ENCODE results near the gene BAD. TPM values are rescaled to one million over a fixed set of nuclear protein-coding genes. Genes with fewer than 3 reads are reported as not detected.
"Not testable (repeated sequence)": the region's sequence is repeated elsewhere in the genome, so short reads cannot be mapped to it uniquely, and the experiment has no call there.

BAD gene
- total RNA-seq, 4 donors from 2014 or later: 27.8 to 88.0 (median 76.3) TPM

DNA sequence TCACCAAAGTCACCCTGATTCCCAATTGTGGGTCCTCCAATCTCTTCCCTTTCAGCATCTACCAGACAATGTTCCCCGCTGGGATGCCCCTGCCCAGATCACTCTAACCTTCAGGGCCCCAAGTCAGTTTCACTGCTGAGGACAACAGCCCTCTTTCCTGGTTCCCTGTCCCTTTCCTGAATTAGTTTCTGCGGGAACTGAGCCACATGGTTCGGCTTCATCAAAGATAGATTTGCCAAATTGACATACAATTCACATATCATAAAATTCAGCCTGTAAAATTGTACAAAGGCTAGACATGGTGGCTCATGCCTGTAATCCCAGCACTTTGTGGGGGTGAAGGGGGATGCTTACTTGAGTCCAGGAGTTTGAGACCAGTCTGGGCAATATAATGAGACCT, 43.5 kb upstream of the BAD start:
- TF ChIP-seq, protein P1, sequence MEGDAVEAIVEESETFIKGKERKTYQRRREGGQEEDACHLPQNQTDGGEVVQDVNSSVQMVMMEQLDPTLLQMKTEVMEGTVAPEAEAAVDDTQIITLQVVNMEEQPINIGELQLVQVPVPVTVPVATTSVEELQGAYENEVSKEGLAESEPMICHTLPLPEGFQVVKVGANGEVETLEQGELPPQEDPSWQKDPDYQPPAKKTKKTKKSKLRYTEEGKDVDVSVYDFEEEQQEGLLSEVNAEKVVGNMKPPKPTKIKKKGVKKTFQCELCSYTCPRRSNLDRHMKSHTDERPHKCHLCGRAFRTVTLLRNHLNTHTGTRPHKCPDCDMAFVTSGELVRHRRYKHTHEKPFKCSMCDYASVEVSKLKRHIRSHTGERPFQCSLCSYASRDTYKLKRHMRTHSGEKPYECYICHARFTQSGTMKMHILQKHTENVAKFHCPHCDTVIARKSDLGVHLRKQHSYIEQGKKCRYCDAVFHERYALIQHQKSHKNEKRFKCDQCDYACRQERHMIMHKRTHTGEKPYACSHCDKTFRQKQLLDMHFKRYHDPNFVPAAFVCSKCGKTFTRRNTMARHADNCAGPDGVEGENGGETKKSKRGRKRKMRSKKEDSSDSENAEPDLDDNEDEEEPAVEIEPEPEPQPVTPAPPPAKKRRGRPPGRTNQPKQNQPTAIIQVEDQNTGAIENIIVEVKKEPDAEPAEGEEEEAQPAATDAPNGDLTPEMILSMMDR (IDR thresholded peaks at IDR 0.05 in 4 of 5, conservative IDR thresholded peaks at IDR 0.05 in 1 of 5): no peak
- TF ChIP-seq POLR2A (IDR thresholded peaks at IDR 0.05): no peak
- Histone ChIP-seq H3K4me3 (no peak overlapping the region), H3K4me1 (peaks cover 0 to 8% of the 10 kb centered on the region in 2 donors), H3K36me3 (no peaks in the 10 kb centered on the region), H3K27me3 (no peaks in the 10 kb centered on the region), H3K27ac (no peak overlapping the region), H3K9me3 (no peaks in the 10 kb centered on the region)
- DNase-seq (no peak), ATAC-seq (no peak)
- intact Hi-C loops (cut with DNase I; ENCODE audit: low total_unique reads) (no loop called here), in situ Hi-C loops (cut with MboI; ENCODE audit: low sequenced_read_pairs in 4 of 4) (no loop called here)

DNA sequence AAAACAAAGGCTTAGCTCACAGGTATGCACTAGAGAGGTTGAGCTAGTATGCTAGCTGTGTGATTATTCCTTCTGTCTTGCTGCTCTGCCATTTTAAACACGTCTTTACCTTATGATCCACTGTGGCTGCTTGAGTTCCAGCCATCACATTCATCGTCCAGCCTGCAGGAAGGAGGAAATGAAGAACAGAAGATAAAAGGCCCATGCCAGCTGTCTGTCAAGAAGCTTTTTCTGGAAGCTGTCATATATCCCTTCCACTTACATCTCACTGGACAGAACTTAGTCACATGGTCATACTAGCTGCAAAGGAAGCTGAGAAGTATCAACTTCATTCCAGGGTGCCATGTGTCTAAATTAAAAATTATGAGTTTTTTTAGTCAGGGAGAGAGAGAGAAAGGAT, 42.9 kb upstream of the BAD start:
- intact Hi-C loops (cut with DNase I; ENCODE audit: low total_unique reads) (no loop called here), in situ Hi-C loops (cut with MboI; ENCODE audit: low sequenced_read_pairs in 4 of 4) (no loop called here)
- TF ChIP-seq, protein P1 (IDR thresholded peaks at IDR 0.05 in 4 of 5, conservative IDR thresholded peaks at IDR 0.05 in 1 of 5): no peak
- no peak for TF ChIP-seq POLR2A (IDR thresholded peaks at IDR 0.05)
- Histone ChIP-seq H3K9me3 (no peaks in the 10 kb centered on the region), H3K4me3 (no peak overlapping the region), H3K27ac (no peak overlapping the region), H3K4me1 (peaks cover 0 to 8% of the 10 kb centered on the region in 2 donors), H3K36me3 (no peaks in the 10 kb centered on the region), H3K27me3 (no peaks in the 10 kb centered on the region)
- no peak for ATAC-seq
- DNase-seq: no peak

DNA sequence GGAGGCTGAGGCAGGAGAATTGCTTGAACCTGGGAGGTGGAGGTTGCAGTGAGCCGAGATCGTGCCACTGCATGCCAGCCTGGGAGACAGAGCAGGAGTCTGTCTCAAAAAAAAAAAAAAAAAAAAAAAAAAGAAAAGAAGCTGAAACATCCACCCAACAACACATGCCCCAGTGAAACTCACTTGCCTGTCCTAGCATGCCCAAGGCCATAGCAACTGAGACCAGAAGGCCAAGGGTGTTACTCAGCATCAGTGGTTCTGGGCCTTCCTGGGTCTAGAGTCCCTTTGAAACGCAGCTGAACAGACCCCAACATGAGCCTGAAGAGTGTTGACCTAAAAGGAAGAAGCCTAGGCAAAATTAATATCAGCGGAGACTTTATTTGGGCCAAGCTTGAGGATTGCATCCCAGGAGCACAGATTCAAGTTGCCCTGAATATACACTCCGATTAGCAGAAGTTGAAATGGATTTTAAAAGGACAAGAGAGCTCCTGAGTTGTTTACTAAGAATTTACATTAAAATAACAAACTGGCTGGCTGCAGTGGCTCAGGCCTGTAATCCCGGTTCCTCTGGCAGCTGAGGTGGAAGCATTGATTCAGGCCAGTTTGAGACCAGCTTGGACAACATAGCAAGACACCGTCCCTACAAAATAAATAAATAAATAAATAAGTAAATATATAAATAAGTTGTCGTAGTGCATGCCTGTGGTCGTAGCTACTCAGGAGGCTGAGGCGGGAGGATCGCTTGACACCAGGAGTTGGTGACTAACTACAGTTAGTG, 40.4 kb upstream of the BAD start:
- no peak overlapping the region for H3K27ac ChIP-seq
- DNase-seq (no peak), ATAC-seq (no peak)
- H3K27me3 ChIP-seq: no peaks in the 10 kb centered on the region
- H3K4me1 ChIP-seq: peaks cover 0 to 8% of the 10 kb centered on the region in 2 donors
- H3K36me3 ChIP-seq: peaks cover 0 to 16% of the 10 kb centered on the region in 2 donors
- intact Hi-C loops (cut with DNase I; ENCODE audit: low total_unique reads): no loop called here
- no peak overlapping the region for H3K4me3 ChIP-seq
- in situ Hi-C loops (cut with MboI; ENCODE audit: low sequenced_read_pairs in 4 of 4): no loop called here
- TF ChIP-seq, protein P1 (IDR thresholded peaks at IDR 0.05 in 4 of 5, conservative IDR thresholded peaks at IDR 0.05 in 1 of 5): no peak
- TF ChIP-seq POLR2A (IDR thresholded peaks at IDR 0.05): no peak
- H3K9me3 ChIP-seq: no peaks in the 10 kb centered on the region

DNA sequence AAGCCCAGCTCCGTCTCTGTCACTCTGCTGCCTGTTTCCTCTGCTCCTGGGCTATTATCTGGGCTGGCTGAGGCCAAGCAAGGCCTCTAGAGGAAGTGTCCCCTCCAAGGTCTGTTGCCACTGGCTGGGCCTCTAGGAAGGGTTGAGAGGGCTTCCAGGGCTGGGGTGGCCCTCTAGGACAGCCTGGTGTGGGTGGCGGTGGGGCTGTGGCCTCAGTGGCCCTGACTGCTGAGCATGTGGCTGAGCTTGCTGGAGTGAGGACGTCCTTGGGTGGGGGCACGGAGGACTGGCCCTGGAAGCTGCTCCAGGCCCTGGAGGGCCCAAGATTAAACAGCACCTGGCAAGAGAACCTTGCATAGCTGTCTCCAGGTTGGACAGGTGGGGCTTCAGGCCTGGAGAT, 39.5 kb upstream of the BAD start:
- ATAC-seq; DNase-seq; H3K4me3 ChIP-seq; H3K27me3 ChIP-seq; in situ Hi-C loops (cut with MboI; ENCODE audit: low sequenced_read_pairs in 4 of 4); intact Hi-C loops (cut with DNase I; ENCODE audit: low total_unique reads); H3K4me1 ChIP-seq; H3K27ac ChIP-seq; H3K9me3 ChIP-seq: not testable (repeated sequence)
- H3K36me3 ChIP-seq: peaks cover 0 to 17% of the 10 kb centered on the region in 2 donors

DNA sequence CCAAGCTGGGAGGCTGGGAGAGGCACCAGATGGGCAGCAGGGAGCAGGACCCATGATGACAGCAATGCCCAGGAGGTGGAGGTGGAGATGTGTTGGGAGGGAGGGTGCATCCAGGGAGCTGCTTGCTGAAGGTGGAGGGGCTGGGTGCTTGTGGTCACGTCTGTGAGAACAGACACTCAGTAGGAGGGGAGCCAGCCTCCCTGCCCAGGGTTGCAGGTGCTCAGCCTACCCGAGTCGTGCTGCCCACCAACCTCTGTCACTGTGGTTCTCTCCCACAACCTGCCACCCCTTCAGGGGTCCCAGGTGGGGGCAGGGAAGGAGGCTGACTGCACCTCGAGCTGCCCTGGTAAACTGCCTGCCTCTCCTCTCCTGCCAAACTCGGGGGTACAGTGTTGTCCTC, 38.9 kb upstream of the BAD start:
- DNase-seq (no peak), ATAC-seq (no peak)
- peaks cover 0 to 17% of the 10 kb centered on the region in 2 donors for H3K36me3 ChIP-seq
- TF ChIP-seq POLR2A (IDR thresholded peaks at IDR 0.05): no peak
- TF ChIP-seq, protein P1 (IDR thresholded peaks at IDR 0.05 in 4 of 5, conservative IDR thresholded peaks at IDR 0.05 in 1 of 5): no peak
- no peaks in the 10 kb centered on the region for H3K9me3 ChIP-seq
- no peak overlapping the region for H3K4me3 ChIP-seq
- H3K27me3 ChIP-seq: no peaks in the 10 kb centered on the region
- no peak overlapping the region for H3K27ac ChIP-seq
- H3K4me1 ChIP-seq: peaks cover 5 to 9% of the 10 kb centered on the region in 2 donors
- intact Hi-C loops (cut with DNase I; ENCODE audit: low total_unique reads) (no loop called here), in situ Hi-C loops (cut with MboI; ENCODE audit: low sequenced_read_pairs in 4 of 4) (no loop called here)
